HCT116 (cell line): ENCODE results near the gene DIPK1B. TPM values are rescaled to one million over a fixed set of nuclear protein-coding genes. Genes with fewer than 3 reads are reported as not detected.

Source experiments
- ATAC-seq: fragments of 200-7000 bp; cut with Tn5 transposase; 2 replicates; pipeline ENCODE4 v1.9.1; 2020; ENCODE audit warnings: mild to moderate bottlenecking, moderate library complexity
- BruUV-seq: library from RNA; stranded (reverse); fragments of 400-500 nt; replicated peaks from 2 replicates; lab custom pipeline; 2021; lab: Mats Ljungman, UMichigan
- CTCF ChIA-PET: fragments of 300-600 bp; sonication (Branson Sonifier 250); formaldehyde crosslinking; loops from one replicate; lab custom pipeline; 2021; ENCODE audit warnings: antibody characterized with exemption; lab: Charles Lee
- POLR2A ChIA-PET: fragments of 300-600, 350-600 bp; sonication (Branson Sonifier 250); formaldehyde crosslinking; loops from one replicate; lab custom pipeline; 2021; ENCODE audit warnings: antibody characterized with exemption; lab: Charles Lee
- RAD21 ChIA-PET, 2 experiments: fragments of 300-600 bp; sonication (Branson Sonifier 250); formaldehyde crosslinking; loops; one replicate each; lab custom pipeline; 2023; ENCODE audit warnings: low total read pairs in 2 of 2; ENCODE audit not compliant: uncharacterized antibody in 2 of 2, unreplicated experiment in 2 of 2, low non-redundant PET in 1 of 2; lab: Charles Lee
- DNase-seq: peaks from one replicate; pipeline ENCODE4 v3.0.0-alpha.2; 2010; ENCODE audit warnings: low read depth, low spot score
- H2AFZ ChIP-seq: fragments of 200-600 bp; shearing (Covaris generic), sonication (generic); 2 replicates; pipeline ENCODE4 v1.6.1; 2017; ENCODE audit warnings: low read depth, mixed run types, mixed read lengths, antibody characterized with exemption, low read length; ENCODE audit not compliant: poor library complexity, severe bottlenecking
- H3K27ac ChIP-seq: 2 replicates; pipeline ENCODE4 v1.5.1; 2012; ENCODE audit warnings: low read depth, low read length
- H3K27me3 ChIP-seq: fragments of 200-600 bp; sonication (generic); 2 replicates; pipeline ENCODE4 v1.6.1; 2016; ENCODE audit warnings: mixed run types, low read length, mixed read lengths; ENCODE audit not compliant: insufficient read depth
- H3K36me3 ChIP-seq, 2 experiments: fragments of 200-500 bp in 1 of 2; fragments of 200-600 bp in 1 of 2; sonication (Bioruptor generic) in 1 of 2; sonication (generic) in 1 of 2; 2 replicates each; pipeline versions ENCODE4 v1.5.1 to v1.6.1; 2014 to 2016; ENCODE audit warnings: low read length in 2 of 2, inconsistent platforms in 1 of 2, mixed read lengths in 1 of 2, mixed run types in 1 of 2; ENCODE audit not compliant: insufficient read depth in 2 of 2, control insufficient read depth in 1 of 2
- H3K4me1 ChIP-seq, 2 experiments: fragments of 200-600 bp in 1 of 2; sonication (generic) in 1 of 2; 2 replicates each; pipeline versions ENCODE4 v1.5.1 to v1.6.1; 2012 to 2017; ENCODE audit warnings: low read length in 2 of 2, inconsistent platforms in 1 of 2, mild to moderate bottlenecking in 1 of 2, mixed read lengths in 1 of 2, mixed run types in 1 of 2, moderate library complexity in 1 of 2; ENCODE audit not compliant: insufficient read depth in 2 of 2, control insufficient read depth in 1 of 2
- H3K4me2 ChIP-seq: fragments of 200-600 bp; sonication (generic); 2 replicates; pipeline ENCODE4 v1.6.1; 2017; ENCODE audit warnings: mixed run types, low read length, mixed read lengths
- H3K4me3 ChIP-seq, 2 experiments: fragments of 200-600 bp in 1 of 2; sonication (generic) in 1 of 2; replicated peaks in 1 of 2; 2 replicates each; pipeline ENCODE4 v1.5.1; 2011 to 2016; ENCODE audit warnings: low read length in 2 of 2, control low read depth in 1 of 2, low read depth in 1 of 2, mild to moderate bottlenecking in 1 of 2, mixed read lengths in 1 of 2, mixed run types in 1 of 2
- H3K79me2 ChIP-seq: fragments of 200-600 bp; sonication (generic); 2 replicates; pipeline ENCODE4 v1.6.1; 2017; ENCODE audit warnings: mild to moderate bottlenecking, mixed run types, low read length, moderate library complexity, mixed read lengths; ENCODE audit not compliant: insufficient read depth
- H3K9ac ChIP-seq: fragments of 200-600 bp; sonication (generic); 2 replicates; pipeline ENCODE4 v1.6.1; 2016; ENCODE audit warnings: low read length, mixed read lengths
- H3K9me2 ChIP-seq: fragments of 200-600 bp; sonication (generic), shearing (Covaris generic); 2 replicates; pipeline ENCODE4 v1.6.1; 2017; ENCODE audit warnings: mixed run types, mild to moderate bottlenecking, moderate library complexity; ENCODE audit not compliant: insufficient read depth
- H3K9me3 ChIP-seq, 2 experiments: fragments of 200-500 bp in 1 of 2; fragments of 200-600 bp in 1 of 2; sonication (Bioruptor generic) in 1 of 2; sonication (generic) in 1 of 2; 2 replicates each; pipeline ENCODE4 v1.6.1; 2014 to 2017; ENCODE audit warnings: low read length in 2 of 2, mixed read lengths in 2 of 2, inconsistent platforms in 1 of 2, low read depth in 1 of 2, mild to moderate bottlenecking in 1 of 2, mixed run types in 1 of 2, moderate library complexity in 1 of 2; ENCODE audit not compliant: control insufficient read depth in 1 of 2, insufficient read depth in 1 of 2
- H4K20me1 ChIP-seq: fragments of 200-600 bp; sonication (generic), shearing (Covaris generic); 2 replicates; pipeline ENCODE4 v1.6.1; 2017; ENCODE audit warnings: mixed run types, mild to moderate bottlenecking, moderate library complexity; ENCODE audit not compliant: insufficient read depth
- ATF3 ChIP-seq: IDR thresholded peaks from 2 replicates; pipeline ENCODE4 v1.6.1; 2012
- CBX3 ChIP-seq: IDR thresholded peaks from 2 replicates; pipeline ENCODE4 v1.6.1; 2012; ENCODE audit warnings: low read depth
- CEBPB ChIP-seq: IDR thresholded peaks from 2 replicates; pipeline ENCODE4 v1.6.1; 2012; ENCODE audit warnings: low read depth
- EGR1 ChIP-seq: IDR thresholded peaks from 2 replicates; pipeline ENCODE4 v1.6.1; 2012; ENCODE audit warnings: low read depth
- EZH2 ChIP-seq: fragments of 200-600 bp; sonication (generic); IDR thresholded peaks from 2 replicates; pipeline ENCODE4 v1.6.1; 2017; ENCODE audit warnings: antibody characterized with exemption, mixed run types
- EZH2phosphoT487 ChIP-seq: fragments of 200-600 bp; IDR thresholded peaks from 2 replicates; pipeline ENCODE4 v1.6.1; 2018; ENCODE audit warnings: antibody characterized with exemption, borderline replicate concordance
- JUND ChIP-seq: IDR thresholded peaks from 2 replicates; pipeline ENCODE4 v1.6.1; 2012
- POLR2AphosphoS5 ChIP-seq: IDR thresholded peaks from 2 replicates; pipeline ENCODE4 v1.6.1; 2011; ENCODE audit warnings: mild to moderate bottlenecking, low read depth, low read length, moderate library complexity
- RAD21 ChIP-seq: IDR thresholded peaks from 2 replicates; pipeline ENCODE4 v1.6.1; 2012; ENCODE audit warnings: low read depth, mild to moderate bottlenecking
- REST ChIP-seq: IDR thresholded peaks from 2 replicates; pipeline ENCODE4 v1.6.1; 2012; ENCODE audit warnings: low read depth
- SIN3A ChIP-seq: IDR thresholded peaks from 2 replicates; pipeline ENCODE4 v1.6.1; 2012; ENCODE audit warnings: low read depth
- SRF ChIP-seq: IDR thresholded peaks from 2 replicates; pipeline ENCODE4 v1.6.1; 2012; ENCODE audit warnings: low read depth
- YY1 ChIP-seq: IDR thresholded peaks from 2 replicates; pipeline ENCODE4 v1.6.1; 2011; ENCODE audit warnings: low read length, low read depth, moderate library complexity, mild to moderate bottlenecking; ENCODE audit not compliant: insufficient replicate concordance; ENCODE audit errors: extremely low read depth
- ZBTB33 ChIP-seq: IDR thresholded peaks from 2 replicates; pipeline ENCODE4 v1.6.1; 2011; ENCODE audit warnings: mild to moderate bottlenecking, low read length, moderate library complexity; ENCODE audit not compliant: insufficient replicate concordance; ENCODE audit errors: extremely low read depth
- ZNF274 ChIP-seq: fragments of 200-500 bp; sonication (Bioruptor generic); IDR thresholded peaks from 2 replicates; pipeline ENCODE4 v1.6.1; 2014; ENCODE audit warnings: mild to moderate bottlenecking, low read depth, low read length, inconsistent platforms
- intact Hi-C: fragments of 100-400 bp; cut with micrococcal nuclease; formaldehyde crosslinking; loops from 2 replicates; pipeline ENCODE4 v1.10.0; 2022
- total RNA-seq: library from RNA; stranded (reverse); gene quantifications from one replicate; pipeline ENCODE4 v1.2.1, GENCODE V29; 2021; ENCODE audit not compliant: unreplicated experiment

Gene DIPK1B
- total RNA-seq, 1 experiment from 2014 or later, result 15.6 TPM

- Histone ChIP-seq H3K36me3 (no peaks in the 10 kb centered on the region), H4K20me1 (no peaks in the 10 kb centered on the region), H3K4me3 (no peak overlapping the region), H3K9me2 (no peaks in the 10 kb centered on the region), H3K9ac (no peak overlapping the region), H3K79me2 (no peaks in the 10 kb centered on the region), H2AFZ (no peak overlapping the region), H3K4me1 (no peaks in the 10 kb centered on the region), H3K4me2 (no peak overlapping the region), H3K27me3 (no peaks in the 10 kb centered on the region), H3K9me3 (no peaks in the 10 kb centered on the region), H3K27ac (no peak overlapping the region)
- BruUV-seq, result no TSS peak
- intact Hi-C loops, result no loop called here
- no peak for DNase-seq
- TF ChIP-seq SRF, result no peak
- no peak for TF ChIP-seq SIN3A
- TF ChIP-seq EGR1, result no peak
- TF ChIP-seq REST, result no peak
- TF ChIP-seq EZH2, result no peak
- TF ChIP-seq ZNF274, result no peak
- TF ChIP-seq YY1, result no peak
- no peak for TF ChIP-seq POLR2AphosphoS5
- TF ChIP-seq CBX3, result no peak
- TF ChIP-seq ATF3, result no peak
- no peak for TF ChIP-seq CEBPB
- TF ChIP-seq RAD21, result no peak
- TF ChIP-seq EZH2phosphoT487, result no peak
- TF ChIP-seq JUND, result no peak
- TF ChIP-seq ZBTB33, result no peak
- POLR2A ChIA-PET, result no interaction called here
- CTCF ChIA-PET, result no interaction called here
- ATAC-seq, result no peak
- RAD21 ChIA-PET, result interaction anchor here in 1 of 2 experiments (0.6 kb wide), 1 partner anchor 45 kb away, joined by 4 read pairs; no protein-coding TSS in a partner anchor
These were observed 31.4 kb downstream of the DIPK1B start for GRCh38 chr9:136743639-136744211.
